HG02970 (cell line): ENCODE data around the gene CEP19.

Experiments used
- ATAC-seq: cut with Tn5 transposase; IDR thresholded peaks from one replicate; pipeline ENCODE4 v1.9.1; 2021; ENCODE audit warnings: mild to moderate bottlenecking, moderate library complexity, moderate number of reproducible peaks; ENCODE audit not compliant: unreplicated experiment, low FRiP score

CEP19 gene

GRCh38 chr3:196712514-196713413 lies 714 bp upstream of the CEP19 start:
- peak; percentile 56 for ATAC-seq

- ATAC-seq = no peak
Observed at GRCh38 chr3:196708467-196708866, 3.6 kb downstream of the CEP19 start.

- no peak for ATAC-seq
Observed at GRCh38 chr3:196707566-196707965, 4.5 kb downstream of the CEP19 start.

GRCh38 chr3:196706731-196707130 lies 5.3 kb downstream of the CEP19 start:
- ATAC-seq = no peak

GRCh38 chr3:196706327-196706726 lies 5.7 kb downstream of the CEP19 start:
- ATAC-seq = no peak

- ATAC-seq = no peak
Observed at GRCh38 chr3:196700801-196701200, 11.2 kb downstream of the CEP19 start.

GRCh38 chr3:196699749-196700148 lies 12.3 kb downstream of the CEP19 start:
- no peak for ATAC-seq

GRCh38 chr3:196697270-196697669 lies 14.8 kb downstream of the CEP19 start:
- no peak for ATAC-seq

- ATAC-seq = no peak
Observed at GRCh38 chr3:196695849-196696226, 16.2 kb downstream of the CEP19 start.

GRCh38 chr3:196694941-196695848 lies 16.9 kb downstream of the CEP19 start:
- no peak for ATAC-seq

GRCh38 chr3:196694202-196694638 lies 17.8 kb downstream of the CEP19 start:
- no peak for ATAC-seq

GRCh38 chr3:196691386-196691785 lies 20.7 kb downstream of the CEP19 start:
- ATAC-seq = no peak

- no peak for ATAC-seq
Observed at GRCh38 chr3:196689941-196690660, 21.9 kb downstream of the CEP19 start.

GRCh38 chr3:196688349-196688748 lies 23.7 kb downstream of the CEP19 start:
- ATAC-seq = no peak

- ATAC-seq = no peak
Observed at GRCh38 chr3:196686436-196686835, 25.6 kb downstream of the CEP19 start.

GRCh38 chr3:196684548-196685407 lies 27.3 kb downstream of the CEP19 start:
- ATAC-seq = no peak

GRCh38 chr3:196677931-196678330 lies 34.1 kb downstream of the CEP19 start:
- no peak for ATAC-seq

GRCh38 chr3:196677353-196677752 lies 34.7 kb downstream of the CEP19 start:
- ATAC-seq = no peak

- no peak for ATAC-seq
Observed at GRCh38 chr3:196673632-196674031, 38.4 kb downstream of the CEP19 start.

- ATAC-seq = no peak
Observed at GRCh38 chr3:196670339-196670738, 41.7 kb downstream of the CEP19 start.
